GM19372 (cell line): ENCODE data around the gene TPD52L2.
"Not testable (repeated sequence)": the region's sequence is repeated elsewhere in the genome, so short reads cannot be mapped to it uniquely, and the experiment has no call there.

Experiments
- ATAC-seq: cut with Tn5 transposase; IDR thresholded peaks from one replicate; pipeline ENCODE4 v1.9.1; 2021; ENCODE audit warnings: mild to moderate bottlenecking, low read depth, moderate library complexity; ENCODE audit not compliant: unreplicated experiment

Gene TPD52L2

GRCh38 chr20:63926298-63926697, 61.2 kb downstream of the TPD52L2 start:
- no peak for ATAC-seq

- no peak for ATAC-seq
Observed at GRCh38 chr20:63929071-63929470, 64.0 kb downstream of the TPD52L2 start.

DNA sequence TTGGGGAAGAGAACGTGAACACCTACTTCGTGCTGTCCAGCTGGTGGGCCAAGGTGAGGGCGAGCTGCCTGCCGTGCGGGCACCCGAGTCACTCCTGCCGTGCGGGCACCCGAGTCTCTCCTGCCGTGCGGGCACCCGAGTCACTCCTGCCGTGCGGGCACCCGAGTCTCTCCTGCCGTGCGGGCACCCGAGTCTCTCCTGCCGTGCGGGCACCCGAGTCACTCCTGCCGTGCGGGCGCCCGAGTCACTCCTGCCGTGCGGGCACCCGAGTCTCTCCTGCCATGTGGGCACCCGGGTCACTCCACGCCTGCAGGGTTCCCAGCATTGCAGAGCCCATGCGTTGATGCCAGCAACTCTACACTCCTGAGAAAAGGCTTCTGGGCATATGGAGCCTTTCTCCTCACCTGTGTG, 64.4 kb downstream of the TPD52L2 start:
- not testable (repeated sequence) for ATAC-seq

DNA sequence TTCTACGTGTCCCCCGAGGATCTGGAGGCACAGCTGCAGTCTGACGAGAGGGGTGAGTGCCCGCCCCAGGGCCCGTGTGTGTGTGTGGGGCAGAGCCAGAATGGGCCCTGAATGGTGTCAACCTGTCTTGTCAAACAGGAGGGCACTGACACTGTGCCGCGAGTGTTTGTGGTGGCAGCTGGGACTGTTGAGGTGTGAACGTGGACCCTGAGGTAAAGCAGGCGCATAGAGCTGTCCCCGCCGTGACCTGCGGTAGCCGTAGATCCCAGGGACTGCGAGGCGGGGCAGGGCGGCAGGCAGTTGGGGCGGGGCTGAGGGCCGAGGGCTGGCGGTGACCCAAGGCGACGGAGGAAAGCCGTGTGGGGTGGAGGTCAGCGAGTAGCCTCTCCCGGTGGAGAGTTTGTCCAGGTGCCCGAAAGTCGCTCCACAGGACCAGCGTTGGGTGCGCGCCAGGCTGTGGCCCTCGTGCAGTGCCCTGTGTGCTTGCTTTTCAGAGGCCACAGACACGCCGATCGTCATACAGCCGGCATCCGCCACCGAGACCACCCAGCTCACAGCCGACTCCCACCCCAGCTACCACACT, 66.0 kb downstream of the TPD52L2 start:
- no peak for ATAC-seq

DNA sequence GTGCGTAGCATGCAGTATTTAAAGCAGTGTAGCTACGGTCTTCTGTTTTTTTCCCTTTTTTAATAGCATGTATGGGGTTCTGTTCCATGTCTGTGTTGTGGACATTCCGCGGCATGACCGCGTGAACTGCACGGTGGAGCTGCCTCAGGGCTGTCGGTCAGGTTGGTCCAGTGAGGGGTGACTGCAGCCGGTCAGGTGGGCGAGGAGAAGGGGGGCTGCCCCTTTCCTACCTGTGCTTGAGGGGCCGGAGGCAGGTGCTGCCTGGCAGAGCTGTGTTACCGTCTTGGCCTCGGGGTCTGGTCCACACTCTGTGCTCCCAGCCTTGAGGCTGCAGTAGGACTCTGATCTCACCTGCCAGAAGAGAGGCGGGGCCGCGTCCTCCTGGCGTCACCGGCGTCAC, 66.7 kb downstream of the TPD52L2 start:
- no peak for ATAC-seq

DNA sequence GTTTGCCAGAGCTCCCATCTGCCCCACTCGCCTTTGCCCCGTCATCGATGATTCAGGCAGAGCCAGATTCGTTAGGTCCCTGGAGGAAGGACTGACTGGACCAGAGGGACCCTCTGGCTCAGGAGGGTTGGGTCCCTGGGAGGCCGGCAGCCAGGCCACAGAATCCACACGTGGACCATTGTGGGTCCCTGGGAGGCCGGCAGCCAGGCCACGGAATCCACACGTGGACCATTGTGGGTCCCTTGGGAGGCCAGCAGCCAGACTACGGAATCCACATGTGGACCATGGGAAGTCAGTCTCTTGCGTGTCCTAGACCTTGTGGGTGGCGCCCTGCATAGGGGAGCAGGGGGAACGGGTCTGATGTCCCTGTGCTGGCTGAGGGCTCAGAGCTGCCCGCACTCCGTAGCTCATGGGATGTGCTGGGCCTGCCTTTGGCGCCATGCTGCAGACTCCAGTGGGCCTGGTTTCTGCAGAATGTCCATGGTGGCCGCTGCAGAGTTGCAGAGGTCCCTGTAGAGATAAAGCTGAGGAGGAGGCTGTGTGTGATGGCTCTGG, 67.6 kb downstream of the TPD52L2 start:
- ATAC-seq, result no peak

DNA sequence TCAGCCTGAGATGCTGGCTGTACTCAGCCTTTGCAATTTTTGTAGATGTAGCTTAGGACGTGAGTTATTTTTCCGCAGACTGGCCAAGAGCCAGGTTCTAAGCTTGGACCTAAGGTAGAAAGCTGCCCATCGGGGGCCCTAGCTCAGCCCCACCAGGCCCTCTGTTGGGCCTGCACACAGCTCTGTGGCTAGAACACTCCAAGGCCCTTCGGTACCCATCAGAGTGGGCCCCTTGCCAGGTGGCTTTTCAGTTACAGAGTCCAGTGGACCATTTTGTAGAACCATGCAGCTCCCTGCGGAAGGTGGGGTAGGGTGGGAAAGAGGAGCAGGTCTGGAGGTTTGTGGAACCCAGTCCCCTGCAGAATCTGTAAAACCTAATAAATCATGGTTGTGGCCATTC, 68.6 kb downstream of the TPD52L2 start:
- no peak for ATAC-seq

GRCh38 chr20:63934271-63935068, 69.4 kb downstream of the TPD52L2 start:
- no peak for ATAC-seq

DNA sequence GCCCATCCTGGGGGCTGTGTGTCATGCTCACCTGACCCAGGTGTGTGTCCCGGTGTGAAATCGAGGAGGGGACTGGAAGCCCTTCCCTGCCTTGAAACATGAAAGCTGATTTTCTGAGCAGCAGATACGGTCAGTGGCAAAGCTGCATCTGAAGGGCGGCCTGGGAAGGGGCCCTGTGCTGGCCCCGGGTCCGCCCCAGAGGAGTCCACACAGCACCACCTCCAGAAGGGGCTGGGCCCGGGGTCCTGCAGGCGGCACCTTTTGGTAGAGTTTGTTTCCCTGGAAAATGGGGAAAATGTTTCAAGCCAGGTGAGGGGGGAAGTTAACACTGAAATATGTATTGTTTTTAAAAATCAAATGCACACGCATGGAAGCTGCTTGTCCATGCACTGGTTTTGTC, 70.4 kb downstream of the TPD52L2 start:
- no peak for ATAC-seq

GRCh38 chr20:63937596-63937995, 72.5 kb downstream of the TPD52L2 start:
- ATAC-seq, result no peak

GRCh38 chr20:63939061-63939935, 74.2 kb downstream of the TPD52L2 start:
- no peak for ATAC-seq

DNA sequence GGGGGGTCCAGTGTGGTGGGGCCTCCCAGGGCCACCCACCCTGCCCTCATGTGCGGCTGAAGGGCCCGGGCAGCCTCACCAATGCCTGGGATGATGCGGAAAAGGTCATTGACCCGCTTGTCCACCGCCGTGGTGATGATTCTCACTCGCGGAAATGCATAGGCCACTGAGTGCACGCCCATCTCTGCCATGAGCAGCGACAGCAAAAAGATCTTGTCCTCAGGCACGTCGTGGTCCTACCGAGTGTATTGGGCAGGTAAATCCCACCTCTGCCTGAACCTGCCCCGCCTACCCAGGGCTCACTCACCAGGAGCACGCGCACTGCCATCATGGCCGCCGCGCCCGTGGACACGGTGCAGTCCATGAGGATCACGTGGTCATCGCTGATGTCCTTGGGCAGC, 75.0 kb downstream of the TPD52L2 start:
- ATAC-seq, result no peak

DNA sequence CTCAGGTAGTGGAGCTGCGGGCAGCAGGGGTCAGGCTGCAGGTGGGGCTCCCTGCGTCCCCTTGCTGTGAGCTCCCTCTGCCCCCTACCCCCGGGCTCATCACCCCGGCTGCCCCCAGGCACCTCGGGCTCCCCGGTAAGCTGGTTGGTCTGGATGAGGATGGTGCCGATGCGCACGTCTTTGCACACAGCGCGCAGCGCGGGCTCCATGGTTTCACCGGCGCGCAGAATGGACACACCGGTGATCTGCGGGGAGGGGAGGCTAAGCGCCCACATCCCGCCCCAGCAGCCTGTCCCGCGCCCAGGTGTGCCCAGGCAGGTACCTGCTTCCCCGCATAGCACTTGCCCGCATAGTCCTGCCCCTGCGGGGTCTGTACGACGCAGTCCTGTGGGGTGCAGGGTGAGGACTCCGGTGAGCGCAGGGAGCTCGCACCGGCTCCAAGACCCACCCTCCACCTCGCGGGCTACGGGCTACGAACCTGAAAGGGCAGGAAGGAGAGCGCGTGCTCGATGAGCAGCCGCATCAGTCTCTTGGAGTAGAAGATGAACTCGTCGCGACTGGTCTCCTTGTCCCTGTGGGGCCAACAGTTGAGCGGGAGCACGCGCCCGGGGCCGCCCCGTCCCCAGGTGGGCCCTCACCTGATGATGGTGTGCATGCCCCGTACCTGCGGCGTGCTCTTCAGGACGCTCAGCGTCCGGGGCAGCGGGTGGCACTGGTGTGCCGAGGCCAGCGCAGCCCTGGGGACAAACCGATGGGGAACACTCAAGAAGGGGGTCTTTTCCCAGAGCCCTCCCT, 75.6 kb downstream of the TPD52L2 start:
- no peak for ATAC-seq
